Measurements from ENCODE around the gene FGF3. TPM values are rescaled to one million over a fixed set of nuclear protein-coding genes. Genes with fewer than 3 reads are reported as not detected.

FGF3 gene
- total RNA-seq, 4 donors from 2014 or later: not detected

GRCh38 chr11:69775163-69775755, 44.0 kb downstream of the FGF3 start, which contains the start of gene FGF4:
FGF4 (minus strand) TSS chr11:69775341; CDS start chr11:69775084, 257 bp downstream.
- TF ChIP-seq EP300 (IDR thresholded peaks at IDR 0.05): no peak
- no peak for TF ChIP-seq POLR2AphosphoS5 (IDR thresholded peaks at IDR 0.05)
- TF ChIP-seq CTCF (IDR thresholded peaks at IDR 0.05): no peak
- WGBS: 8% methylated on average over 26 of the region's 66 CpGs
- peaks cover 0 to 19% (median 5%) of the 10 kb centered on the region in 4 donors for H3K4me1 ChIP-seq
- no peaks in the 10 kb centered on the region for H3K9me3 ChIP-seq
- no peak within 1 kb of the TSS for H3K27ac ChIP-seq (replicated peaks in 1 of 4)
- H3K36me3 ChIP-seq: no peaks in the 10 kb centered on the region
- intact Hi-C loops (cut with DNase I): no loop called here
- no peak within 1 kb of the TSS for H3K4me3 ChIP-seq
- no peak for DNase-seq (ENCODE audit: extremely low spot score)
- H3K27me3 ChIP-seq: peaks cover 0 to 85% (median 25%) of the 10 kb centered on the region in 4 donors

- Histone ChIP-seq H3K36me3 (no peaks in the 10 kb centered on the region), H3K27me3 (peaks cover 0 to 92% (median 25%) of the 10 kb centered on the region in 4 donors), H3K9me3 (peaks cover 0 to under 1% (median 0%) of the 10 kb centered on the region in 4 donors), H3K4me1 (peaks cover 0 to 19% (median 5%) of the 10 kb centered on the region in 4 donors), H3K4me3 (no peak overlapping the region), H3K27ac (replicated peaks in 1 of 4) (no peak overlapping the region)
- intact Hi-C loops (cut with DNase I): no loop called here
- TF ChIP-seq EP300 (IDR thresholded peaks at IDR 0.05): no peak
- TF ChIP-seq CTCF (IDR thresholded peaks at IDR 0.05): no peak
- no CpG with 5 or more reads among the region's 107 CpGs for WGBS
- DNase-seq (ENCODE audit: extremely low spot score): no peak
Observed at GRCh38 chr11:69774354-69775162, 44.7 kb downstream of the FGF3 start.

GRCh38 chr11:69773626-69774353, 45.4 kb downstream of the FGF3 start:
- H3K4me3 ChIP-seq: no peak overlapping the region
- H3K27ac ChIP-seq (replicated peaks in 1 of 4): no peak overlapping the region
- 10% methylated on average over 2 of the region's 30 CpGs for WGBS
- no peak for DNase-seq (ENCODE audit: extremely low spot score)
- intact Hi-C loops (cut with DNase I): no loop called here
- peaks cover 0 to 96% (median 25%) of the 10 kb centered on the region in 4 donors for H3K27me3 ChIP-seq
- H3K4me1 ChIP-seq: peaks cover 0 to 19% (median 5%) of the 10 kb centered on the region in 4 donors
- TF ChIP-seq EP300 (IDR thresholded peaks at IDR 0.05): no peak
- TF ChIP-seq POLR2A (IDR thresholded peaks at IDR 0.05; ENCODE audit: low read depth): no peak
- no peak for TF ChIP-seq CTCF (IDR thresholded peaks at IDR 0.05)
- no peak for TF ChIP-seq POLR2AphosphoS5 (IDR thresholded peaks at IDR 0.05)
- no peaks in the 10 kb centered on the region for H3K36me3 ChIP-seq
- H3K9me3 ChIP-seq: peaks cover 0 to 8% (median 6%) of the 10 kb centered on the region in 4 donors

GRCh38 chr11:69771466-69771865, 47.8 kb downstream of the FGF3 start:
- no peaks in the 10 kb centered on the region for H3K36me3 ChIP-seq
- TF ChIP-seq CTCF (IDR thresholded peaks at IDR 0.05) (no peak), EP300 (IDR thresholded peaks at IDR 0.05) (no peak), POLR2A (IDR thresholded peaks at IDR 0.05; ENCODE audit: low read depth) (no peak), POLR2AphosphoS5 (IDR thresholded peaks at IDR 0.05) (no peak)
- H3K4me1 ChIP-seq: peaks cover 0 to 19% (median 5%) of the 10 kb centered on the region in 4 donors
- H3K27ac ChIP-seq (replicated peaks in 1 of 4): no peak overlapping the region
- no peak for DNase-seq (ENCODE audit: extremely low spot score)
- H3K4me3 ChIP-seq: no peak overlapping the region
- H3K9me3 ChIP-seq: peaks cover 0 to 9% (median 6%) of the 10 kb centered on the region in 4 donors
- intact Hi-C loops (cut with DNase I): no loop called here
- 51% methylated on average over 7 of the region's 7 CpGs for WGBS
- H3K27me3 ChIP-seq: peaks cover 0 to 94% (median 25%) of the 10 kb centered on the region in 4 donors

Data from esophagus muscularis mucosa (tissue), 4 donors.